Endothelial cell (in vitro differentiated cells): ENCODE measurements around the gene IFNA5. TPM values are rescaled to one million over a fixed set of nuclear protein-coding genes. Genes with fewer than 3 reads are reported as not detected.

Experiments used
- DNase-seq: peaks from one replicate; pipeline ENCODE4 v3.0.0; 2021; ENCODE audit warnings: low spot score
- H3K27ac Mint-ChIP-seq: one replicate; pipeline ENCODE4 v1.8.0; 2021; ENCODE audit warnings: mixed read lengths, inconsistent platforms; ENCODE audit not compliant: unreplicated experiment
- H3K27me3 Mint-ChIP-seq: one replicate; pipeline ENCODE4 v1.8.0; 2021; ENCODE audit warnings: mild to moderate bottlenecking, moderate library complexity, mixed read lengths, inconsistent platforms; ENCODE audit not compliant: unreplicated experiment
- H3K36me3 Mint-ChIP-seq: one replicate; pipeline ENCODE4 v1.8.0; 2021; ENCODE audit warnings: mild to moderate bottlenecking, low read depth, mixed read lengths, inconsistent platforms; ENCODE audit not compliant: unreplicated experiment
- H3K4me1 Mint-ChIP-seq: one replicate; pipeline ENCODE4 v1.8.0; 2021; ENCODE audit warnings: mild to moderate bottlenecking, mixed read lengths, inconsistent platforms; ENCODE audit not compliant: unreplicated experiment
- H3K4me3 Mint-ChIP-seq: one replicate; pipeline ENCODE4 v1.8.0; 2021; ENCODE audit warnings: mild to moderate bottlenecking, mixed read lengths, inconsistent platforms; ENCODE audit not compliant: unreplicated experiment
- H3K9me3 Mint-ChIP-seq: one replicate; pipeline ENCODE4 v1.8.0; 2021; ENCODE audit warnings: mixed read lengths, inconsistent platforms; ENCODE audit not compliant: unreplicated experiment
- total RNA-seq: library from RNA; stranded (reverse); fragmentation: NEBNext Ultra II Directional; extraction: Animal tissue kit (Norgen Biotek cat#: 25700); gene quantifications from one replicate; pipeline ENCODE4 v1.2.1, GENCODE V29; 2021; ENCODE audit not compliant: unreplicated experiment
- TF ChIP-seq, protein P1 (sequence below): fragments of 200-600 bp; sonication (generic); IDR thresholded peaks from one replicate; pipeline ENCODE4 v1.5.0; 2021; ENCODE audit warnings: antibody characterized with exemption; ENCODE audit not compliant: unreplicated experiment

IFNA5 gene
- total RNA-seq, 1 donor from 2014 or later: not detected

DNA sequence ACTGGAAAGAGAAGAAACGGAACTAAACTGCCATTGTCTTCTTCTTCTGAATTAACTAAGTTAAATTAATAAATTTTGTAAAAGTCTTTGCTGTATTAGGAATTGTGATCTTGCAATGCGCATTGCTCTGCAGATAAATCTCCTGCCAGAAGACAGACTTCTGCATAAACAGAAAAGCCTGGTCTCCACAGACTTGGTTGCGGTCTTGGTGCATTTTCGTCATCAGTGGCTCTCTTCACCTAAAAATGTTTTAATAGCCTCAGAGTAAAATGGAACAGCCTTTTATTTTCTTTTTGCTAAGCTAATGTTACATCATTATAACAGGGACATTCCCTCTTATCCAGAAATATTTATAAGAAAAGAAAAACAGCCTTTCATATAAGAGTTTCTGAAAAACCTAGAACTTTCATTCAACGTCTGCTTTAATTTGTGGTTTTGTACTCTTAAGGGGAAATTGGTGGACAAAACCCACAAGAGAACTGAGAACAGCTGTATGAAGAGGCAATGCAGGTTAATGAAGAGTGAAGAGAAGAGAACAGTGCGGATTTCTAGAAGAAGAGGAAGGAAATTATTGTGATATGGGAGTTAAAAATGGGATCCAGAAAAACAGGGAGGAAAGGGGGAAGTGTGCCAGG, 10.1 kb downstream of the IFNA5 start:
- no peak for DNase-seq
- H3K4me1 Mint-ChIP-seq: peaks cover 2% of the 10 kb centered on the region
- no peaks in the 10 kb centered on the region for H3K36me3 Mint-ChIP-seq
- no peak overlapping the region for H3K4me3 Mint-ChIP-seq
- no peaks in the 10 kb centered on the region for H3K27me3 Mint-ChIP-seq
- H3K27ac Mint-ChIP-seq: no peak overlapping the region
- TF ChIP-seq, protein P1, sequence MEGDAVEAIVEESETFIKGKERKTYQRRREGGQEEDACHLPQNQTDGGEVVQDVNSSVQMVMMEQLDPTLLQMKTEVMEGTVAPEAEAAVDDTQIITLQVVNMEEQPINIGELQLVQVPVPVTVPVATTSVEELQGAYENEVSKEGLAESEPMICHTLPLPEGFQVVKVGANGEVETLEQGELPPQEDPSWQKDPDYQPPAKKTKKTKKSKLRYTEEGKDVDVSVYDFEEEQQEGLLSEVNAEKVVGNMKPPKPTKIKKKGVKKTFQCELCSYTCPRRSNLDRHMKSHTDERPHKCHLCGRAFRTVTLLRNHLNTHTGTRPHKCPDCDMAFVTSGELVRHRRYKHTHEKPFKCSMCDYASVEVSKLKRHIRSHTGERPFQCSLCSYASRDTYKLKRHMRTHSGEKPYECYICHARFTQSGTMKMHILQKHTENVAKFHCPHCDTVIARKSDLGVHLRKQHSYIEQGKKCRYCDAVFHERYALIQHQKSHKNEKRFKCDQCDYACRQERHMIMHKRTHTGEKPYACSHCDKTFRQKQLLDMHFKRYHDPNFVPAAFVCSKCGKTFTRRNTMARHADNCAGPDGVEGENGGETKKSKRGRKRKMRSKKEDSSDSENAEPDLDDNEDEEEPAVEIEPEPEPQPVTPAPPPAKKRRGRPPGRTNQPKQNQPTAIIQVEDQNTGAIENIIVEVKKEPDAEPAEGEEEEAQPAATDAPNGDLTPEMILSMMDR: no peak
- H3K9me3 Mint-ChIP-seq: no peaks in the 10 kb centered on the region

DNA sequence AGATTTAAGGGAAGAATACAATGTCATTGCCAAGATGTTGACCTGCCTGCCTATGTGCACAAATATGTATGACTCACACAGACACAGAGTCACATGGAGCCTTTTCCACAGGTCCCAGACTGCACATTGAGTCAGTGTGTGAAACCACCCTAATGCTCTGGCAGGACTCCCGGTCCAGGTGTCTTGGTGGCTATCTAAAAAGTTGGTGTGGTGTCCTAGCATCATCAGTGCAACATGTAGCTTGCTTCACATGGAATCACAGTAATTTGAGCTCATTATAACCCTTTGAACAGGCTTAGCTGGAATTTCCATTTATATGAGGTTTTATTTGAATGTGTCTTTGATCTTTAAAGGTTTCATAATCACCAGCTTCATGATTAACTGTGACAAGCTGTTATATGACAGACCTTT, 10.7 kb downstream of the IFNA5 start:
- TF ChIP-seq, protein P1: no peak
- H3K27me3 Mint-ChIP-seq: no peaks in the 10 kb centered on the region
- DNase-seq: no peak
- H3K36me3 Mint-ChIP-seq: no peaks in the 10 kb centered on the region
- H3K9me3 Mint-ChIP-seq: no peaks in the 10 kb centered on the region
- H3K4me3 Mint-ChIP-seq: no peak overlapping the region
- H3K4me1 Mint-ChIP-seq: peaks cover under 1% of the 10 kb centered on the region
- H3K27ac Mint-ChIP-seq: no peak overlapping the region

DNA sequence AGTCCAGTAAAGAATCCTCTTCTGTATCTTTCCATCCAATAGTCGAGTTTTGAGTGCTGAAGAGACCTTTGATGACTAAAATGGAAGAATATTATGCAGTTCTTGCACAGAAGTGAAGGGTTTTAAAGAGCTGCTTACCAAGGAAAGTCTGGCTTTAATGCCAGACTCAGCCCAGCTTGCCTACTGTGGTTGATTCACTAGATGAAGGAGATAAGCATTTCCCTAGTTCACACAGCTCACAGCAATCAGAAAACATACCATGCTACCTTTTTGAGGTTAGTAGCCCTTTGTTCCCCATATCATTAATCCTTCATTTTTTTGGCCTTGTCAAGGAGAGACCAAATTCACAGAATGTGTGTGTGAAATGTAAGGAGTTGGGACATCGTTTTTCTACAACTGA, 15.3 kb downstream of the IFNA5 start:
- Mint-ChIP-seq H3K4me1 (no peaks in the 10 kb centered on the region), H3K27me3 (no peaks in the 10 kb centered on the region), H3K27ac (no peak overlapping the region), H3K9me3 (no peaks in the 10 kb centered on the region), H3K4me3 (no peak overlapping the region), H3K36me3 (no peaks in the 10 kb centered on the region)
- no peak for DNase-seq
- TF ChIP-seq, protein P1: no peak

DNA sequence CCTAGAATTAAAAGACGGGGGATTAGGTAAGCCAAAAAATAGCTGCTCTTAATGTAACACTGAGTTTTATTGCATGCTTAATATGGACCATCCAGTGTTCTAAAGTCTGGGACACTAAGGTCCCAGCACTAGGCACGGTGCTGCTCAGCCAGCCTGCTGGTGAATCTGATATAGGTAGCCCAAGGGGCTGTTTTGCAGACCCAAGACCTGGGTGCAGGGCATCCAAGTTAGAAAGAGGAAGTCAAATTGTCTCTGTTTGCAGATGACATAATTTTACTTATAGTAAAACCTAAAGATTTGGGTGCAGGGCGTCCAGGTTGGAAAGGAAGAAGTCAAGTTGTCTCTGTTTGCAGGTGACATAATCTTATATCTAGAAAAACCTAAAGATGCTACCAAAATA, 17.8 kb downstream of the IFNA5 start:
- H3K9me3 Mint-ChIP-seq: no peaks in the 10 kb centered on the region
- no peaks in the 10 kb centered on the region for H3K27me3 Mint-ChIP-seq
- H3K4me1 Mint-ChIP-seq: no peaks in the 10 kb centered on the region
- no peak overlapping the region for H3K4me3 Mint-ChIP-seq
- H3K27ac Mint-ChIP-seq: no peak overlapping the region
- TF ChIP-seq, protein P1: no peak
- DNase-seq: no peak
- H3K36me3 Mint-ChIP-seq: no peaks in the 10 kb centered on the region

DNA sequence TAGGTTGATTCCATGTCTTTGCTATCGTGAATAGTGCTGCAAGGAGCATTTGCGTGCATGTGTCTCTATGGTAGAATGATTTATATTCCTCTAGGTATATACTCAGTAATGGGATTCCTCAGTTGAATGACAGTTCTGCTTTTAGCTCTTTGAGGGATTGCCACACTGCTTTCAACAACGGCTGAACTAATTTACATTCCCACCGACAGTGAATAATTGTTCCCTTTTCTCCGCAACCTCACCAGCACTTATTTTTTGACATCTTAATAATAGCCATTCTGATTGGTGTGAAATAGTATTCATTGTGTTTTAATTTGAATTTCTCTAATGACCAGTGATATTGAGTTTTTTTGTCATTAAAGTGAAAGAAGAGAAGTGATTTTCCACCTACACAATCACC, 18.5 kb downstream of the IFNA5 start:
- H3K27ac Mint-ChIP-seq: no peak overlapping the region
- no peak for DNase-seq
- no peaks in the 10 kb centered on the region for H3K9me3 Mint-ChIP-seq
- no peaks in the 10 kb centered on the region for H3K4me1 Mint-ChIP-seq
- no peak overlapping the region for H3K4me3 Mint-ChIP-seq
- no peaks in the 10 kb centered on the region for H3K27me3 Mint-ChIP-seq
- no peaks in the 10 kb centered on the region for H3K36me3 Mint-ChIP-seq
- TF ChIP-seq, protein P1: no peak
